Natural killer cell (primary cell): ENCODE results near the gene TRAT1. TPM values are rescaled to one million over a fixed set of nuclear protein-coding genes. Genes with fewer than 3 reads are reported as not detected.

Experiments used
- ATAC-seq, 3 donors: fragments of 150-1000 bp in 2 of 3; fragments of 200-7000 bp in 1 of 3; cut with Tn5 transposase; 1 replicate in 1 of 3; 2 replicates in 2 of 3; pipeline ENCODE4 v1.10.0; 2021; ENCODE audit warnings: mild to moderate bottlenecking in 2 of 3, moderate library complexity in 2 of 3
- DNase-seq, 2 donors: peaks; one replicate each; pipeline versions ENCODE4 v3.0.0 to v3.0.0-alpha.2; 2013 to 2021; ENCODE audit warnings: mixed read lengths in 1 of 2
- H3K27ac ChIP-seq: one replicate; pipeline ENCODE4 v1.5.1; 2013; ENCODE audit warnings: mild to moderate bottlenecking, low read length
- H3K27me3 ChIP-seq: one replicate; pipeline ENCODE4 v1.6.1; 2013; ENCODE audit warnings: low read length; ENCODE audit not compliant: control insufficient read depth, insufficient read depth
- H3K36me3 ChIP-seq: one replicate; pipeline ENCODE4 v1.6.1; 2013; ENCODE audit warnings: low read length; ENCODE audit not compliant: control insufficient read depth, insufficient read depth
- H3K4me1 ChIP-seq: one replicate; pipeline ENCODE4 v1.6.1; 2013; ENCODE audit warnings: low read length; ENCODE audit not compliant: control insufficient read depth, insufficient read depth
- H3K4me3 ChIP-seq: one replicate; pipeline ENCODE4 v1.5.1; 2013; ENCODE audit warnings: low read length
- H3K9me3 ChIP-seq: one replicate; pipeline ENCODE4 v1.6.1; 2013; ENCODE audit warnings: low read length; ENCODE audit not compliant: control insufficient read depth, insufficient read depth
- H3K27ac Mint-ChIP-seq, 2 donors: one replicate each; pipeline ENCODE4 v1.8.0; 2022; ENCODE audit warnings: mild to moderate bottlenecking in 2 of 2, mixed read lengths in 2 of 2, moderate library complexity in 1 of 2
- H3K27me3 Mint-ChIP-seq, 2 donors: one replicate each; pipeline ENCODE4 v1.8.0; 2022; ENCODE audit warnings: low read depth in 2 of 2, mixed read lengths in 2 of 2
- H3K36me3 Mint-ChIP-seq: one replicate; pipeline ENCODE4 v1.8.0; 2022; ENCODE audit warnings: mixed read lengths
- H3K4me1 Mint-ChIP-seq, 2 donors: one replicate each; pipeline ENCODE4 v1.8.0; 2022; ENCODE audit warnings: mixed read lengths in 2 of 2
- H3K4me3 Mint-ChIP-seq: one replicate; pipeline ENCODE4 v1.8.0; 2022; ENCODE audit warnings: mild to moderate bottlenecking, moderate library complexity, mixed read lengths
- H3K9me3 Mint-ChIP-seq, 2 donors: one replicate each; pipeline ENCODE4 v1.8.0; 2022; ENCODE audit warnings: mixed read lengths in 2 of 2
- WGBS: methylation state at CpG from one replicate; pipeline ENCODE4 v1.1.7; 2013; ENCODE audit warnings: missing lambda C conversion rate; ENCODE audit not compliant: insufficient coverage; 5-methylcytosine and 5-hydroxymethylcytosine counted together
- intact Hi-C: fragments of 100-400 bp; cut with micrococcal nuclease; formaldehyde crosslinking; loops from one replicate; pipeline ENCODE4 v1.14.2; 2022
- total RNA-seq, 4 donors: library from RNA; stranded (reverse); fragments of 120-200 nt in 1 of 4; gene quantifications; one replicate each; pipeline versions ENCODE4 v1.2.3 to v1.2.4, GENCODE V29; 2013 to 2022
- TF ChIP-seq, protein P1 (sequence below): fragments of 200-600 bp; IDR thresholded peaks from one replicate; pipeline ENCODE4 v1.8.0; 2022; ENCODE audit warnings: antibody characterized with exemption

TRAT1 gene
- total RNA-seq, 3 donors from 2014 or later (not counting 1 experiment from before 2014, with no cell fraction given): 1.6 to 9.1 (median 2.4) TPM

DNA sequence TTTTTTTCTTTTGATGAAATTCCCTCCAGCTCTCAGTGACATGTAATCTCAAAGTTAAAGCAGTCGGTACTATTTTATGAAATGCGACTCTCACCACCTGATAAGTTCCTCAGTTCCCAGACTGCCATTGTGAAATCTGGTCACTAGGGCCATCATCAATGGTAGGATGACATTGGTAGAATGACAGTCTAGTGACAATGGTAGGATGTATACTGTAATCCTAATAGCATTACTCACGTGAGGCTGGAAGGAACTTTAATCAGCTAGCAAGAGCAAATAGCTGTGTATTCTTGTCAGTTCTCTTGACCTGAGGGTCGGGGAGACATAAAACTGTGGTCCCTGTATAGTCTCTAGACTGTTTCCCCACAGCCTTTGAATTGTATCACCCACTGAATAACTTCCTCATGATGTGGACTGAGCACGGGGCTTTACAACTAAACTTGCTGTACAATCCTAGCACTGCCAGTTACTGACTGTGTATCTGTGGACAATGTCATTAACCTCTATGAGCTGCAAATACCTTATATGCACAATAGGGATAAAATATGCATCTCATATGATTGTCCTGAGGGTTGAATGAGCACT, 23.2 kb downstream of the TRAT1 start:
- WGBS: 78% methylated on average over 5 of the region's 5 CpGs
- Mint-ChIP-seq H3K4me1 (peaks cover 0 to 6% of the 10 kb centered on the region in 2 donors), H3K27me3 (peaks cover 0 to 5% of the 10 kb centered on the region in 2 donors), H3K36me3 (no peaks in the 10 kb centered on the region), H3K27ac (no peak overlapping the region), H3K9me3 (no peaks in the 10 kb centered on the region), H3K4me3 (no peak overlapping the region)
- intact Hi-C loops: no loop called here
- ATAC-seq: no peak
- no peaks in the 10 kb centered on the region for H3K27me3 ChIP-seq
- no peak for DNase-seq
- TF ChIP-seq, protein P1, sequence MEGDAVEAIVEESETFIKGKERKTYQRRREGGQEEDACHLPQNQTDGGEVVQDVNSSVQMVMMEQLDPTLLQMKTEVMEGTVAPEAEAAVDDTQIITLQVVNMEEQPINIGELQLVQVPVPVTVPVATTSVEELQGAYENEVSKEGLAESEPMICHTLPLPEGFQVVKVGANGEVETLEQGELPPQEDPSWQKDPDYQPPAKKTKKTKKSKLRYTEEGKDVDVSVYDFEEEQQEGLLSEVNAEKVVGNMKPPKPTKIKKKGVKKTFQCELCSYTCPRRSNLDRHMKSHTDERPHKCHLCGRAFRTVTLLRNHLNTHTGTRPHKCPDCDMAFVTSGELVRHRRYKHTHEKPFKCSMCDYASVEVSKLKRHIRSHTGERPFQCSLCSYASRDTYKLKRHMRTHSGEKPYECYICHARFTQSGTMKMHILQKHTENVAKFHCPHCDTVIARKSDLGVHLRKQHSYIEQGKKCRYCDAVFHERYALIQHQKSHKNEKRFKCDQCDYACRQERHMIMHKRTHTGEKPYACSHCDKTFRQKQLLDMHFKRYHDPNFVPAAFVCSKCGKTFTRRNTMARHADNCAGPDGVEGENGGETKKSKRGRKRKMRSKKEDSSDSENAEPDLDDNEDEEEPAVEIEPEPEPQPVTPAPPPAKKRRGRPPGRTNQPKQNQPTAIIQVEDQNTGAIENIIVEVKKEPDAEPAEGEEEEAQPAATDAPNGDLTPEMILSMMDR: no peak
- H3K36me3 ChIP-seq: peaks cover 7% of the 10 kb centered on the region
- no peaks in the 10 kb centered on the region for H3K4me1 ChIP-seq
- H3K4me3 ChIP-seq: no peak overlapping the region
- H3K9me3 ChIP-seq: no peaks in the 10 kb centered on the region
- H3K27ac ChIP-seq: no peak overlapping the region

DNA sequence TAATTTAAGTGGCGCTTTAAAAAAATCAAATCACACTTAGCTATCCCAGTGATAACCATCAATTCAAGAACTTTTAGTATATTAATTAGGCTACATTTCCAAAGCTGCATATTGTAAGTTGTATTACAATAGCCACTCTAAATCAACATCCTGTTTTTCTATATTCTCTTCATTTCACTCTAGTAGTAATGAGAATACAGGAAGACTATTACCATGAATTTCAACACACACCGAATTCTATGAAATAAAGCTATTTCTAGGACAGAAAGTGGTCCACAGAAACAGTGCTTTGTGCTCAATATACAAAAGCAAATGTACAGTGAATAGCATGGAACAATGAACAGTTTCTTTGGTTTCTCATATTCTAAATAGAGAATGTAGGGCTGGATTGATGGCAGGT, 24.6 kb downstream of the TRAT1 start:
- peaks cover 7% of the 10 kb centered on the region for H3K36me3 ChIP-seq
- ATAC-seq: no peak
- no peaks in the 10 kb centered on the region for H3K27me3 ChIP-seq
- no peak for DNase-seq
- H3K4me3 Mint-ChIP-seq: no peak overlapping the region
- no peak overlapping the region for H3K27ac Mint-ChIP-seq
- intact Hi-C loops: no loop called here
- no peaks in the 10 kb centered on the region for H3K4me1 ChIP-seq
- no peaks in the 10 kb centered on the region for H3K9me3 Mint-ChIP-seq
- no peak overlapping the region for H3K4me3 ChIP-seq
- TF ChIP-seq, protein P1: no peak
- H3K27me3 Mint-ChIP-seq: no peaks in the 10 kb centered on the region
- WGBS: 100% methylated on average over 1 of the region's 2 CpGs
- H3K9me3 ChIP-seq: no peaks in the 10 kb centered on the region
- H3K36me3 Mint-ChIP-seq: no peaks in the 10 kb centered on the region
- H3K27ac ChIP-seq: no peak overlapping the region
- no peaks in the 10 kb centered on the region for H3K4me1 Mint-ChIP-seq

DNA sequence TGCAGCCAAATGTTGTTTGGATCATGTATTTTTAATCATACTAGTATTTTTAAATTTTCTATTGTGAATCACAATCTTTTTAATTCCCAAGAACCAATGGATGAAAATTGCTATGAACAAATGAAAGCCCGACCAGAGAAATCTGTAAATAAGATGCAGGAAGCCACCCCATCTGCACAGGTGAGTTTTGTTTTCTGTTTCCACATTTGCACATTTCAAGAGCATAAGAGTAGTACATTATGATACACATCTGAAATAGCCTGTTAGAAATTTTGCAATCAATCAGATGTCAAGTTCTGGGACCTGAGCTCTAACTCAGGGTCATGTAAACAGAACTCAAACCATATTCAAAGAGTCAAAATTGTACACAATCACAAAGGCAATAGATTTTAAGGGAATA, 26.5 kb downstream of the TRAT1 start:
- no peaks in the 10 kb centered on the region for H3K9me3 Mint-ChIP-seq
- ATAC-seq: no peak
- Histone ChIP-seq H3K4me1 (no peaks in the 10 kb centered on the region), H3K4me3 (no peak overlapping the region), H3K36me3 (peaks cover 7% of the 10 kb centered on the region), H3K27me3 (no peaks in the 10 kb centered on the region), H3K27ac (no peak overlapping the region), H3K9me3 (no peaks in the 10 kb centered on the region)
- H3K27ac Mint-ChIP-seq: no peak overlapping the region
- no peaks in the 10 kb centered on the region for H3K36me3 Mint-ChIP-seq
- no peaks in the 10 kb centered on the region for H3K27me3 Mint-ChIP-seq
- H3K4me3 Mint-ChIP-seq: no peak overlapping the region
- intact Hi-C loops: no loop called here
- no peaks in the 10 kb centered on the region for H3K4me1 Mint-ChIP-seq
- TF ChIP-seq, protein P1: no peak
- 67% methylated on average over 1 of the region's 1 CpG for WGBS
- no peak for DNase-seq

DNA sequence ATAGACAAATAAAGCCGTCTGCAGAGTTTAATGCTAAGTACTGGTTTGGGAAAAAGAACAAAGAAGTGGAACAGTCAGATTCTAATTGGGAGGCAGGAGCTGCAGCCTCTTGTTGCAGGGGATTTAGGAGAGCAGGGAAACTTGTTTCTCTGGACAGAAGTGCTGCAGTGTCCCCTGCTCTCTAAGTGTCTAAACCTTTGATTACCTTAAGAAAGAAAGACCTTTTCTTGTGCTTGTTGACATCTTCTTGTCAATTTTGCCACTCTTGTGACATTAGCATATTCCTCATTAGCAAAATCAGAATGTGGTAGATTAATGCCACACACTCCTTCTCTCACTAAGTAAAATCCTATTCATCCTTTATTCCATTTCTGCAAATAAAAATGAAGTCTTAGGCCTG, 38.8 kb downstream of the TRAT1 start:
- Histone ChIP-seq H3K4me3 (no peak overlapping the region), H3K27me3 (no peaks in the 10 kb centered on the region), H3K4me1 (peaks cover 8% of the 10 kb centered on the region), H3K27ac (no peak overlapping the region), H3K9me3 (no peaks in the 10 kb centered on the region), H3K36me3 (no peaks in the 10 kb centered on the region)
- Mint-ChIP-seq H3K4me3 (no peak overlapping the region), H3K36me3 (no peaks in the 10 kb centered on the region), H3K9me3 (no peaks in the 10 kb centered on the region), H3K27ac (no peak overlapping the region), H3K4me1 (peaks cover 6 to 12% of the 10 kb centered on the region in 2 donors), H3K27me3 (no peaks in the 10 kb centered on the region)
- WGBS: 86% methylated on average over 1 of the region's 1 CpG
- TF ChIP-seq, protein P1: no peak
- intact Hi-C loops: no loop called here
- no peak for DNase-seq
- no peak for ATAC-seq
